ENCODE measurements around the gene SH3RF3. TPM values are rescaled to one million over a fixed set of nuclear protein-coding genes. Genes with fewer than 3 reads are reported as not detected.

The SH3RF3 gene
- total and polyA plus RNA-seq, 2 of the 13 experiments (the other 11 are each of a cell fraction or from before 2014, with no cell fraction given) = 0.04 TPM; not detected in 1

- TF ChIP-seq MXD1 (CRISPR knock-in tag; IDR thresholded peaks at IDR 0.05) (no peak), ZBTB3 (CRISPR knock-in tag; IDR thresholded peaks at IDR 0.05; ENCODE audit: borderline replicate concordance, low read depth) (no peak), E2F5 (CRISPR knock-in tag; conservative IDR thresholded peaks at IDR 0.05) (no peak), KDM2A (CRISPR knock-in tag; IDR thresholded peaks at IDR 0.05; ENCODE audit: borderline replicate concordance, low read depth) (no peak), CBFB (CRISPR knock-in tag; IDR thresholded peaks at IDR 0.05) (no peak), ATF3 (CRISPR knock-in tag; IDR thresholded peaks at IDR 0.05) (no peak), ZNF703 (CRISPR knock-in tag; IDR thresholded peaks at IDR 0.05; ENCODE audit: borderline replicate concordance) (no peak), RCOR2 (CRISPR knock-in tag; IDR thresholded peaks at IDR 0.05) (no peak), BCL3 (CRISPR knock-in tag; IDR thresholded peaks at IDR 0.05) (no peak)
Measured at GRCh38 chr2:109129921-109130722, 1.1 kb downstream of the SH3RF3 start (continued).

GRCh38 chr2:109130723-109130995, 1.7 kb downstream of the SH3RF3 start:
- H3K79me2 ChIP-seq (ENCODE audit: insufficient read depth, low read length) = no peaks in the 10 kb centered on the region
- H3K4me3 ChIP-seq (replicated peaks in 1 of 3; ENCODE audit: insufficient read depth in 1 of 3, low read depth in 2 of 3, low read length in 3 of 3) = no peak overlapping the region
- CTCF ChIA-PET (ENCODE audit: low intra/inter-chr PET ratio, low total read pairs) = no interaction called here

More at GRCh38 chr2:109130723-109130995, 1.7 kb downstream of the SH3RF3 start:
- H4K20me1 ChIP-seq (ENCODE audit: insufficient read depth, low read length) = no peaks in the 10 kb centered on the region
- no peak overlapping the region for H3K9ac ChIP-seq (ENCODE audit: insufficient read depth, low read depth, low read length)
- FAIRE-seq (no peak), DNase-seq (ENCODE audit: low spot score) (no peak), ATAC-seq (no peak)
- H3K9me3 ChIP-seq (ENCODE audit: low read length) = no peaks in the 10 kb centered on the region
- in situ Hi-C loops (cut with HindIII; ENCODE audit: extremely low pct_ligation_motif_present, low pct_unique_long_range_greater_than_20kb) (no loop called here), intact Hi-C loops (cut with micrococcal nuclease; ENCODE audit: unreplicated experiment) (no loop called here)
- no peak overlapping the region for H2AFZ ChIP-seq (ENCODE audit: low read length)
- no peak overlapping the region for H3K4me2 ChIP-seq (ENCODE audit: low read depth, low read length)
- POLR2A ChIA-PET = no interaction called here
- no TSS peak for BruUV-seq (replicated peaks)
- no peak overlapping the region for H3K27ac ChIP-seq (ENCODE audit: extremely low read length, insufficient read depth, low read length)
- H3K4me1 ChIP-seq (ENCODE audit: insufficient read depth, low read length) = peaks cover 13% of the 10 kb centered on the region
- H3K27me3 ChIP-seq (ENCODE audit: control insufficient read depth in 1 of 2, insufficient read depth in 2 of 2, low read length in 2 of 2) = peaks cover 4 to 69% of the 10 kb centered on the region in 2 experiments; a peak in 4 of 5 replicates
- no peaks in the 10 kb centered on the region for H3K36me3 ChIP-seq (replicated peaks in 1 of 2; ENCODE audit: control insufficient read depth in 1 of 2, insufficient read depth in 2 of 2, low read length in 2 of 2)
- TF ChIP-seq ASH2L (IDR thresholded peaks at IDR 0.05; ENCODE audit: insufficient read length, low read depth, low read length) = no peak
- TF ChIP-seq TEAD2 (CRISPR knock-in tag; IDR thresholded peaks at IDR 0.05) = no peak
- TF ChIP-seq NFE2L1 (CRISPR knock-in tag; IDR thresholded peaks at IDR 0.05; ENCODE audit: borderline replicate concordance) = no peak
- TF ChIP-seq ZUFSP (CRISPR knock-in tag; IDR thresholded peaks at IDR 0.05; ENCODE audit: borderline replicate concordance) = no peak
- no peak for TF ChIP-seq HBP1 (CRISPR knock-in tag; IDR thresholded peaks at IDR 0.05; ENCODE audit: low read depth)
- 31% methylated on average over 5 of the region's 5 CpGs for WGBS (ENCODE audit: low lambda C conversion rate)
